SH-SY5Y (cell line): Measurements from ENCODE around the gene DNAH5.

ENCODE experiments used
- GATA2 ChIP-seq: IDR thresholded peaks from 2 replicates; pipeline ENCODE4 v1.6.1; 2011; ENCODE audit warnings: mild to moderate bottlenecking, low read depth, low read length
- GATA3 ChIP-seq: IDR thresholded peaks from 2 replicates; pipeline ENCODE4 v1.6.1; 2011; ENCODE audit warnings: low read depth, mild to moderate bottlenecking, low read length, moderate library complexity

DNA sequence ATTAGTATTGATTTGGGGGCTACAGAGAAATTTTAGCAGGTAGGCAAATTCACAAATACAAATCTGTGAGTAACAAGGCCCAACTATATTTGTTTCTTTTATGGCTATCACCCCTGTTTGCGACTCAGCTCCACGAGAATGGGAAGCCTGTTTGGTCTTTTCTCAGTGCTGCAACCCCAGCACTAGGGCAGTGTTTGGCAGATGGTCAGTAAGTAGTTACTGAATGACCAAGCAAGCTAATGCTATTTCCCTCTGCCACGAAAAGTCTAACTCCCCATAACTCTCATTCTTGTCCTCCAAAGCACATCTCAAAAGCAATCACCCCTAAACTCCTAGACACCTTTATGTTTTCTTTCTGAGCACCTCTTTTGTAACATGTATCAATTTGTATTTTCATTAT, 245.6 kb downstream of the DNAH5 start:
- TF ChIP-seq GATA3: no peak
- TF ChIP-seq GATA2: no peak
